ENCODE results near the gene ARPC4. TPM values are rescaled to one million over a fixed set of nuclear protein-coding genes. Genes with fewer than 3 reads are reported as not detected.

ARPC4 gene
- total and polyA plus RNA-seq, 2 of the 13 experiments (the other 11 are each of a cell fraction or from before 2014, with no cell fraction given), result 30.1 to 83.6 TPM

- in situ Hi-C loops (cut with HindIII; ENCODE audit: extremely low pct_ligation_motif_present, low pct_unique_long_range_greater_than_20kb), result no loop called here
- no peak for TF ChIP-seq ZNF674 (CRISPR knock-in tag; IDR thresholded peaks at IDR 0.05; ENCODE audit: low read depth)
- no peak for TF ChIP-seq HOXA3 (CRISPR knock-in tag; IDR thresholded peaks at IDR 0.05)
- no peak for TF ChIP-seq AGO1 (IDR thresholded peaks at IDR 0.05; ENCODE audit: low read depth, low read length, poor library complexity, severe bottlenecking)
- TF ChIP-seq KDM5A (IDR thresholded peaks at IDR 0.05; ENCODE audit: borderline replicate concordance, low read length), result no peak
- no peak for TF ChIP-seq SMARCC2 (IDR thresholded peaks at IDR 0.05)
- TF ChIP-seq ZNF660 (CRISPR knock-in tag; IDR thresholded peaks at IDR 0.05; ENCODE audit: borderline replicate concordance, low read depth), result no peak
- TF ChIP-seq MTERF4 (CRISPR knock-in tag; IDR thresholded peaks at IDR 0.05), result no peak
- no peak for TF ChIP-seq SP2 (CRISPR knock-in tag; IDR thresholded peaks at IDR 0.05)
- no peak for TF ChIP-seq ATF7 (IDR thresholded peaks at IDR 0.05)
- no peak for TF ChIP-seq ATF7 (CRISPR knock-in tag; IDR thresholded peaks at IDR 0.05)
- TF ChIP-seq ZNF44 (CRISPR knock-in tag; IDR thresholded peaks at IDR 0.05), result no peak
- TF ChIP-seq PCBP2 (optimal IDR thresholded peaks at IDR 0.05; ENCODE audit: low read depth, low read length, poor library complexity, severe bottlenecking), result no peak
- TF ChIP-seq ZNF17 (CRISPR knock-in tag; IDR thresholded peaks at IDR 0.05), result no peak
- no peak for TF ChIP-seq ZNF432 (CRISPR knock-in tag; IDR thresholded peaks at IDR 0.05; ENCODE audit: borderline replicate concordance)
- no peak for TF ChIP-seq KLF9 (CRISPR knock-in tag; IDR thresholded peaks at IDR 0.05; ENCODE audit: low read depth)
- no peak for TF ChIP-seq REXO4 (CRISPR knock-in tag; IDR thresholded peaks at IDR 0.05; ENCODE audit: borderline replicate concordance)
- H3K4me1 ChIP-seq (ENCODE audit: insufficient read depth, low read length), result no peaks in the 10 kb centered on the region
- ChIA-PET POLR2A (no interaction called here), CTCF (ENCODE audit: low intra/inter-chr PET ratio, low total read pairs) (no interaction called here)
- H3K27me3 ChIP-seq (ENCODE audit: control insufficient read depth in 1 of 2, insufficient read depth in 2 of 2, low read length in 2 of 2), result no peaks in the 10 kb centered on the region; a peak in 1 of 5 replicates
- no peaks in the 10 kb centered on the region for H3K9me3 ChIP-seq (ENCODE audit: low read length)
- FAIRE-seq (no peak), DNase-seq (ENCODE audit: low spot score) (no peak), ATAC-seq (no peak)
- no peak overlapping the region for H2AFZ ChIP-seq (ENCODE audit: low read length)
- peaks cover 9 to 25% of the 10 kb centered on the region in 2 experiments; a peak in 4 of 5 replicates for H3K36me3 ChIP-seq (replicated peaks in 1 of 2; ENCODE audit: control insufficient read depth in 1 of 2, insufficient read depth in 2 of 2, low read length in 2 of 2)
- H3K4me2 ChIP-seq (ENCODE audit: low read depth, low read length), result no peak overlapping the region
- BruUV-seq (replicated peaks), result no TSS peak
- H4K20me1 ChIP-seq (ENCODE audit: insufficient read depth, low read length), result no peaks in the 10 kb centered on the region
- no peak overlapping the region for H3K4me3 ChIP-seq (replicated peaks in 1 of 3; ENCODE audit: insufficient read depth in 1 of 3, low read depth in 2 of 3, low read length in 3 of 3)
- WGBS (ENCODE audit: low lambda C conversion rate), result 96% methylated on average over 10 of the region's 10 CpGs
- no peaks in the 10 kb centered on the region for H3K79me2 ChIP-seq (ENCODE audit: insufficient read depth, low read length)
- intact Hi-C loops (cut with micrococcal nuclease; ENCODE audit: unreplicated experiment), result no loop called here
- no peak overlapping the region for H3K27ac ChIP-seq (ENCODE audit: extremely low read length, insufficient read depth, low read length)
- no peak overlapping the region for H3K9ac ChIP-seq (ENCODE audit: insufficient read depth, low read depth, low read length)
Measured at GRCh38 chr3:9810846-9811245, 18.0 kb downstream of the ARPC4 start.

Data from HepG2 (cell line).